Measurements from ENCODE around the gene RAPGEF4.
A peak's percentile ranks its signal among the peaks of the same experiment; 100 is the strongest.

Gene RAPGEF4

GRCh38 chr2:172769879-172770278, 34.2 kb downstream of the RAPGEF4 start:
- H3K4me3 ChIP-seq (ENCODE audit: low read depth in 1 of 5, low read length in 5 of 5) = no peak overlapping the region
- no peaks in the 10 kb centered on the region for H3K9me3 ChIP-seq (ENCODE audit: control insufficient read depth in 5 of 5, low read length in 5 of 5)
- H3K9ac ChIP-seq (ENCODE audit: low read length in 5 of 5) = no peak overlapping the region
- H3K27ac ChIP-seq (ENCODE audit: low read depth, low read length) = no peak overlapping the region
- no peaks in the 10 kb centered on the region for H3K27me3 ChIP-seq (ENCODE audit: control insufficient read depth in 5 of 5, insufficient read depth in 4 of 5, low read length in 5 of 5)
- peaks cover 0 to 14% (median 5%) of the 10 kb centered on the region in 5 donors for H3K4me1 ChIP-seq (ENCODE audit: control insufficient read depth in 5 of 5, insufficient read depth in 5 of 5, low read length in 5 of 5)
- H3K36me3 ChIP-seq (ENCODE audit: control insufficient read depth in 5 of 5, insufficient read depth in 5 of 5, low read length in 5 of 5) = no peaks in the 10 kb centered on the region

GRCh38 chr2:172770887-172771286, 35.2 kb downstream of the RAPGEF4 start:
- H3K27me3 ChIP-seq (ENCODE audit: control insufficient read depth in 5 of 5, insufficient read depth in 4 of 5, low read length in 5 of 5) = no peaks in the 10 kb centered on the region
- peaks cover 0 to 18% (median 11%) of the 10 kb centered on the region in 5 donors for H3K4me1 ChIP-seq (ENCODE audit: control insufficient read depth in 5 of 5, insufficient read depth in 5 of 5, low read length in 5 of 5)
- no peak overlapping the region for H3K27ac ChIP-seq (ENCODE audit: low read depth, low read length)
- H3K4me3 ChIP-seq (ENCODE audit: low read depth in 1 of 5, low read length in 5 of 5) = no peak overlapping the region
- H3K9me3 ChIP-seq (ENCODE audit: control insufficient read depth in 5 of 5, low read length in 5 of 5) = no peaks in the 10 kb centered on the region
- no peaks in the 10 kb centered on the region for H3K36me3 ChIP-seq (ENCODE audit: control insufficient read depth in 5 of 5, insufficient read depth in 5 of 5, low read length in 5 of 5)
- no peak overlapping the region for H3K9ac ChIP-seq (ENCODE audit: low read length in 5 of 5)

DNA sequence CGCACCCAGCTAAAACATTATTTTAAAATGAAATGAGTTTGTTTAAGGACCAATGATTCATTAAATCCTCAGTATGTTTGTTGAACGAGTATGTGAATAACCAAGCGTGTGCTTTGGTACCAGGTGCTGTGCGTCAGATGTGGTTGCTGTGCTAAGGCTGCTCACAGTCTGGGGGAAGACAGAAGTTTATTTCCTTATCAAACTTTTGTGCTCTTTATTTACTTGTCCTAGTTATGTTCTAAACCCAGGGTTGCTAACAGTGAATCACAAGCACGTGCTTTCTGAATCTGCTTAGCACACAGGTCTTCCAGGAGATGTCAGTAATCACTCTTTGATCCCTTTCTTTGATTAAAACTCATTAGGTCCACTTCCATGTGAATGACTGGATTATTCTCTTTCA, 37.0 kb downstream of the RAPGEF4 start:
- no peak overlapping the region for H3K9ac ChIP-seq (ENCODE audit: low read length in 5 of 5)
- no peaks in the 10 kb centered on the region for H3K9me3 ChIP-seq (ENCODE audit: control insufficient read depth in 5 of 5, low read length in 5 of 5)
- peaks cover 0 to 21% (median 11%) of the 10 kb centered on the region in 5 donors for H3K4me1 ChIP-seq (ENCODE audit: control insufficient read depth in 5 of 5, insufficient read depth in 5 of 5, low read length in 5 of 5)
- H3K27me3 ChIP-seq (ENCODE audit: control insufficient read depth in 5 of 5, insufficient read depth in 4 of 5, low read length in 5 of 5) = no peaks in the 10 kb centered on the region
- no peak overlapping the region for H3K27ac ChIP-seq (ENCODE audit: low read depth, low read length)
- no peak overlapping the region for H3K4me3 ChIP-seq (ENCODE audit: low read depth in 1 of 5, low read length in 5 of 5)
- H3K36me3 ChIP-seq (ENCODE audit: control insufficient read depth in 5 of 5, insufficient read depth in 5 of 5, low read length in 5 of 5) = no peaks in the 10 kb centered on the region

- peaks cover 0 to 23% (median 11%) of the 10 kb centered on the region in 5 donors for H3K4me1 ChIP-seq (ENCODE audit: control insufficient read depth in 5 of 5, insufficient read depth in 5 of 5, low read length in 5 of 5)
- H3K36me3 ChIP-seq (ENCODE audit: control insufficient read depth in 5 of 5, insufficient read depth in 5 of 5, low read length in 5 of 5) = no peaks in the 10 kb centered on the region
- peak overlapping the region; percentile 27 for H3K27ac ChIP-seq (ENCODE audit: low read depth, low read length)
- no peaks in the 10 kb centered on the region for H3K9me3 ChIP-seq (ENCODE audit: control insufficient read depth in 5 of 5, low read length in 5 of 5)
- H3K4me3 ChIP-seq (ENCODE audit: low read depth in 1 of 5, low read length in 5 of 5) = no peak overlapping the region
- H3K27me3 ChIP-seq (ENCODE audit: control insufficient read depth in 5 of 5, insufficient read depth in 4 of 5, low read length in 5 of 5) = no peaks in the 10 kb centered on the region
- no peak overlapping the region for H3K9ac ChIP-seq (ENCODE audit: low read length in 5 of 5)
Measured at GRCh38 chr2:172774302-172774701, 38.7 kb downstream of the RAPGEF4 start.

- Histone ChIP-seq H3K4me3 (ENCODE audit: low read depth in 1 of 5, low read length in 5 of 5) (no peak overlapping the region), H3K36me3 (ENCODE audit: control insufficient read depth in 5 of 5, insufficient read depth in 5 of 5, low read length in 5 of 5) (no peaks in the 10 kb centered on the region), H3K9me3 (ENCODE audit: control insufficient read depth in 5 of 5, low read length in 5 of 5) (no peaks in the 10 kb centered on the region), H3K27ac (ENCODE audit: low read depth, low read length) (peak overlapping the region; percentile 27), H3K9ac (ENCODE audit: low read length in 5 of 5) (no peak overlapping the region), H3K4me1 (ENCODE audit: control insufficient read depth in 5 of 5, insufficient read depth in 5 of 5, low read length in 5 of 5) (peaks cover 0 to 23% (median 11%) of the 10 kb centered on the region in 5 donors), H3K27me3 (ENCODE audit: control insufficient read depth in 5 of 5, insufficient read depth in 4 of 5, low read length in 5 of 5) (no peaks in the 10 kb centered on the region)
Measured at GRCh38 chr2:172775319-172775718, 39.7 kb downstream of the RAPGEF4 start.

DNA sequence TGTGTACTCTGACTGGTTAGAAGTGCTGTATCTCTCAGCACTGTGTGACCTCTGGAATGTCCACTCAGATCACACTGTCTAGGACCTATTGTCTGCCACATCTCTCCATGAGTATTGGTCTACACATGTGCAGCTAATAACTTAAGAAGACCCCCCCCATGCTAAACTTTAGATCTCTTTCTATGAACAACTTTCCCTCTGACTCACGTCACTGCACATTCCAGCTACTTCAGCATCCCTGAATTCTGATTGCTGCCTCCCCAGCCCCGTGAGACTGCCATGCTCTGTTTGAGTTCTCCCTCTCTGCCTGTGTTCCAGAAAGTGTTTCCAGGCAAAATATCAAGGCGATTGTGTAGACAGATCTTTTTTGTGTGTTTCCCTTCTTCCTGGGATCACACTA, 41.8 kb downstream of the RAPGEF4 start:
- Histone ChIP-seq H3K9me3 (ENCODE audit: control insufficient read depth in 5 of 5, low read length in 5 of 5) (no peaks in the 10 kb centered on the region), H3K27me3 (ENCODE audit: control insufficient read depth in 5 of 5, insufficient read depth in 4 of 5, low read length in 5 of 5) (no peaks in the 10 kb centered on the region), H3K36me3 (ENCODE audit: control insufficient read depth in 5 of 5, insufficient read depth in 5 of 5, low read length in 5 of 5) (no peaks in the 10 kb centered on the region), H3K9ac (ENCODE audit: low read length in 5 of 5) (no peak overlapping the region), H3K4me1 (ENCODE audit: control insufficient read depth in 5 of 5, insufficient read depth in 5 of 5, low read length in 5 of 5) (peaks cover 0 to 23% (median 11%) of the 10 kb centered on the region in 5 donors), H3K27ac (ENCODE audit: low read depth, low read length) (no peak overlapping the region), H3K4me3 (ENCODE audit: low read depth in 1 of 5, low read length in 5 of 5) (no peak overlapping the region)

DNA sequence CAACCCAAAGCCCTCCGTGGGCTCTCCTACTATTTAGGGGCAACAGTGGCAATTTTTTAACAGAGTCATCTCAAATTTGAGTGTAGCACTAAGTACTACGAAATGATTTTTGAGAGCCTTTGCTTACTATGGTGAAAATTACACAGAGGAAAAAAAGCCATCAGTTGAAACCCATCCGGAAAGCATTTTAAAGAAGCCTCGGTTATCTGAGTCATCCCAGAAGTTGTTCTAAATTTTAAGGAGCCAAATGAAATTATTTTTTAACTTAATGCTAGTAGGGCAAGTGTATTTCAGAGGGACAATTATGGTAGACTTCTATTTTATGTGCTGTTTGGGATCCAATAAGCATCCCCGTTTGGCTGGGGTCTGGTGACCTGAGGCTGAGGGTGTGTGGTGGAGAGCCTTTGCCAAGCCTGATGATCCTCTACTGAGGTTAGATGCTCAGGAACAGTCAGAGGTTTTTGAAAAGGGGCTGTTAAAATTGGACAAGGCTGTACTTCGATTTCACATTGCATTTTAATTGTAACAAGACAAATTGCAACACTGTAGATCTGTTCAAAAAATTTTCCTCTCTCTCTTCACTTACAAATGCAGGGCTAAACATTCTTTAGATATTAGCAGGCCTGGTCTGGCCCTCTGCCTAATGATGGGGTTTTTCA, 47.0 kb downstream of the RAPGEF4 start:
- H3K9ac ChIP-seq (ENCODE audit: low read length in 5 of 5) = peak overlapping the region in 2 of 5 donors; percentile 42 to 46
- no peaks in the 10 kb centered on the region for H3K9me3 ChIP-seq (ENCODE audit: control insufficient read depth in 5 of 5, low read length in 5 of 5)
- H3K36me3 ChIP-seq (ENCODE audit: control insufficient read depth in 5 of 5, insufficient read depth in 5 of 5, low read length in 5 of 5) = no peaks in the 10 kb centered on the region
- H3K4me3 ChIP-seq (ENCODE audit: low read depth in 1 of 5, low read length in 5 of 5) = peak overlapping the region in 2 of 5 donors; percentile 18 to 29
- no peaks in the 10 kb centered on the region for H3K27me3 ChIP-seq (ENCODE audit: control insufficient read depth in 5 of 5, insufficient read depth in 4 of 5, low read length in 5 of 5)
- peak overlapping the region; percentile 13 for H3K27ac ChIP-seq (ENCODE audit: low read depth, low read length)
- peaks cover 4 to 16% (median 11%) of the 10 kb centered on the region in 5 donors for H3K4me1 ChIP-seq (ENCODE audit: control insufficient read depth in 5 of 5, insufficient read depth in 5 of 5, low read length in 5 of 5)

DNA sequence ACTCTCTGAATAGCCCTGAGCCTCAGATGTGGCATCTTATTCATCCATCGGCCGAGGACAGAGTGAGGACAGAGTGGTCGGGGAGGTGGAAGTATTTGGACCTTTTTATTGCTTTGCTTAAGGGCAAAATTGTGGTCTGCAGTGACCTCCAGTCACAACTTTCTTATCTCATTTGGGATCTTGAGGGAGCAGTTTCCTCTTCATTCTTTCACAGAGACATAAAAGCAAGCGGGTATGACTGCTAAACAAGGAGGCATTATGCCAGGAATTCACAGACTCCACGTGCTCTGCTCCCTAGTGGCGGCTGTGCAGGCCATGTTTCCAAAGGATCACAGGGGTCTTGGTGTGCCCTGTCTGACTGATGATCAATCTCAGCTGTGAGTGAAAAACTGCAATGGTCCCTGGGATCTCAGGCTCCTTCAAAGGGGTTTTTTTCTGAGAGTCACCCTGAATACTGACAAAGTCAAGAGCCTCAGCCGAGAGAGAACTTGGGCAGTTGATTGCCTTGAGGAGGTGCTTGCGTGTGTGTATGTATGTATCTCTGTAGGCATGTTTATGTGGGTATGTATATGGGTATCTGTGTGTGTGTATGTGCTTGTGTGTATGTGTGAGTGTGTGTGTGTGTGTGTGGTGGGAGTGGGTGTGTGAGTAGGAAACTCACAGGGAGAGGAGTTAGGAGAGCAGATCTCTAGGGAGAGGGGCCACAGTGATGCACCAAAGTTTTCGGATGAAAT, 47.7 kb downstream of the RAPGEF4 start:
- Histone ChIP-seq H3K9ac (ENCODE audit: low read length in 5 of 5) (peak overlapping the region in 1 of 5 donors; percentile 42), H3K9me3 (ENCODE audit: control insufficient read depth in 5 of 5, low read length in 5 of 5) (no peaks in the 10 kb centered on the region), H3K27ac (ENCODE audit: low read depth, low read length) (peak overlapping the region; percentile 13), H3K4me1 (ENCODE audit: control insufficient read depth in 5 of 5, insufficient read depth in 5 of 5, low read length in 5 of 5) (peaks cover 4 to 14% (median 11%) of the 10 kb centered on the region in 5 donors), H3K4me3 (ENCODE audit: low read depth in 1 of 5, low read length in 5 of 5) (peak overlapping the region in 2 of 5 donors; percentile 18 to 29), H3K27me3 (ENCODE audit: control insufficient read depth in 5 of 5, insufficient read depth in 4 of 5, low read length in 5 of 5) (no peaks in the 10 kb centered on the region), H3K36me3 (ENCODE audit: control insufficient read depth in 5 of 5, insufficient read depth in 5 of 5, low read length in 5 of 5) (no peaks in the 10 kb centered on the region)

- Histone ChIP-seq H3K9me3 (ENCODE audit: control insufficient read depth in 5 of 5, low read length in 5 of 5) (no peaks in the 10 kb centered on the region), H3K4me1 (ENCODE audit: control insufficient read depth in 5 of 5, insufficient read depth in 5 of 5, low read length in 5 of 5) (no peaks in the 10 kb centered on the region), H3K4me3 (ENCODE audit: low read depth in 1 of 5, low read length in 5 of 5) (no peak overlapping the region), H3K36me3 (ENCODE audit: control insufficient read depth in 5 of 5, insufficient read depth in 5 of 5, low read length in 5 of 5) (no peaks in the 10 kb centered on the region), H3K27me3 (ENCODE audit: control insufficient read depth in 5 of 5, insufficient read depth in 4 of 5, low read length in 5 of 5) (no peaks in the 10 kb centered on the region), H3K27ac (ENCODE audit: low read depth, low read length) (no peak overlapping the region), H3K9ac (ENCODE audit: low read length in 5 of 5) (no peak overlapping the region)
Measured at GRCh38 chr2:172788871-172789270, 53.2 kb downstream of the RAPGEF4 start.

- Histone ChIP-seq H3K27ac (ENCODE audit: low read depth, low read length) (no peak overlapping the region), H3K4me1 (ENCODE audit: control insufficient read depth in 5 of 5, insufficient read depth in 5 of 5, low read length in 5 of 5) (no peaks in the 10 kb centered on the region), H3K36me3 (ENCODE audit: control insufficient read depth in 5 of 5, insufficient read depth in 5 of 5, low read length in 5 of 5) (no peaks in the 10 kb centered on the region), H3K27me3 (ENCODE audit: control insufficient read depth in 5 of 5, insufficient read depth in 4 of 5, low read length in 5 of 5) (no peaks in the 10 kb centered on the region), H3K9me3 (ENCODE audit: control insufficient read depth in 5 of 5, low read length in 5 of 5) (no peaks in the 10 kb centered on the region), H3K9ac (ENCODE audit: low read length in 5 of 5) (no peak overlapping the region), H3K4me3 (ENCODE audit: low read depth in 1 of 5, low read length in 5 of 5) (no peak overlapping the region)
Measured at GRCh38 chr2:172790404-172790803, 54.8 kb downstream of the RAPGEF4 start.
